Astrocyte (in vitro differentiated cells and primary cell): ENCODE measurements around the gene IMMP2L. TPM values are rescaled to one million over a fixed set of nuclear protein-coding genes. Genes with fewer than 3 reads are reported as not detected.

Experiments
- DNase-seq: peaks from one replicate; pipeline ENCODE4 v3.0.0-alpha.2; 2010; ENCODE audit warnings: low read depth
- FAIRE-seq: peaks from 2 replicates; lab custom pipeline; 2011; peaks lifted over from hg19 to GRCh38; lab: Jason Lieb, UNC
- H2AFZ ChIP-seq: 2 replicates; pipeline ENCODE4 v1.6.0; 2012; ENCODE audit warnings: low read depth, low read length, inconsistent platforms
- H3K27ac ChIP-seq: 2 replicates; pipeline ENCODE4 v1.5.1; 2011; ENCODE audit warnings: low read depth, low read length, inconsistent platforms
- H3K27me3 ChIP-seq: 2 replicates; pipeline ENCODE4 v1.6.0; 2011; ENCODE audit warnings: low read length, inconsistent platforms; ENCODE audit not compliant: insufficient read depth
- H3K36me3 ChIP-seq: 2 replicates; pipeline ENCODE4 v1.5.1; 2011; ENCODE audit warnings: low read length, inconsistent platforms; ENCODE audit not compliant: insufficient read depth
- H3K4me1 ChIP-seq: 2 replicates; pipeline ENCODE4 v1.5.1; 2011; ENCODE audit warnings: low read length, inconsistent platforms; ENCODE audit not compliant: insufficient read depth
- H3K4me2 ChIP-seq: 2 replicates; pipeline ENCODE4 v1.6.0; 2012; ENCODE audit warnings: low read length, inconsistent platforms
- H3K4me3 ChIP-seq: 2 replicates; pipeline ENCODE4 v1.5.1; 2011; ENCODE audit warnings: low read depth, mild to moderate bottlenecking, low read length, inconsistent platforms; ENCODE audit not compliant: insufficient read depth
- H3K79me2 ChIP-seq: 2 replicates; pipeline ENCODE4 v1.6.0; 2012; ENCODE audit warnings: mild to moderate bottlenecking, low read length, inconsistent platforms; ENCODE audit not compliant: insufficient read depth
- H3K9ac ChIP-seq: 2 replicates; pipeline ENCODE4 v1.6.0; 2012; ENCODE audit warnings: mild to moderate bottlenecking, low read length, inconsistent platforms
- H3K9me3 ChIP-seq: 2 replicates; pipeline ENCODE4 v1.5.1; 2012; ENCODE audit warnings: low read depth, mild to moderate bottlenecking, low read length, inconsistent platforms; ENCODE audit not compliant: insufficient read depth
- H4K20me1 ChIP-seq: 2 replicates; pipeline ENCODE4 v1.6.0; 2012; ENCODE audit warnings: low read length, inconsistent platforms; ENCODE audit not compliant: insufficient read depth
- H3K27ac Mint-ChIP-seq: one replicate; pipeline ENCODE4 v1.8.0; 2021; ENCODE audit warnings: mild to moderate bottlenecking, mixed read lengths; ENCODE audit not compliant: unreplicated experiment
- H3K27me3 Mint-ChIP-seq: one replicate; pipeline ENCODE4 v1.8.0; 2021; ENCODE audit warnings: low read depth, mixed read lengths; ENCODE audit not compliant: unreplicated experiment
- H3K36me3 Mint-ChIP-seq: one replicate; pipeline ENCODE4 v1.8.0; 2021; ENCODE audit warnings: low read depth, mixed read lengths; ENCODE audit not compliant: unreplicated experiment
- H3K4me1 Mint-ChIP-seq: one replicate; pipeline ENCODE4 v1.8.0; 2021; ENCODE audit warnings: low read depth, mixed read lengths; ENCODE audit not compliant: unreplicated experiment
- H3K4me3 Mint-ChIP-seq: one replicate; pipeline ENCODE4 v1.8.0; 2021; ENCODE audit warnings: mild to moderate bottlenecking, moderate library complexity, mixed read lengths; ENCODE audit not compliant: unreplicated experiment
- H3K9me3 Mint-ChIP-seq: one replicate; pipeline ENCODE4 v1.8.0; 2021; ENCODE audit warnings: mild to moderate bottlenecking, mixed read lengths; ENCODE audit not compliant: unreplicated experiment
- EZH2 ChIP-seq: IDR thresholded peaks from 2 replicates; pipeline ENCODE4 v1.6.1; 2012; ENCODE audit warnings: mild to moderate bottlenecking, low read length, inconsistent platforms; ENCODE audit not compliant: insufficient read depth
- total RNA-seq: library from RNA; stranded (reverse); gene quantifications from 2 replicates; pipeline ENCODE4 v1.2.1, GENCODE V29; 2021
- TF ChIP-seq, protein P1 (sequence below): IDR thresholded peaks from 2 replicates; pipeline ENCODE4 v1.5.1; 2011; ENCODE audit warnings: low read depth, mild to moderate bottlenecking, inconsistent platforms, low read length, moderate library complexity; ENCODE audit not compliant: insufficient read depth

IMMP2L gene
- total RNA-seq, 1 donor from 2014 or later: 13.8 TPM

DNA sequence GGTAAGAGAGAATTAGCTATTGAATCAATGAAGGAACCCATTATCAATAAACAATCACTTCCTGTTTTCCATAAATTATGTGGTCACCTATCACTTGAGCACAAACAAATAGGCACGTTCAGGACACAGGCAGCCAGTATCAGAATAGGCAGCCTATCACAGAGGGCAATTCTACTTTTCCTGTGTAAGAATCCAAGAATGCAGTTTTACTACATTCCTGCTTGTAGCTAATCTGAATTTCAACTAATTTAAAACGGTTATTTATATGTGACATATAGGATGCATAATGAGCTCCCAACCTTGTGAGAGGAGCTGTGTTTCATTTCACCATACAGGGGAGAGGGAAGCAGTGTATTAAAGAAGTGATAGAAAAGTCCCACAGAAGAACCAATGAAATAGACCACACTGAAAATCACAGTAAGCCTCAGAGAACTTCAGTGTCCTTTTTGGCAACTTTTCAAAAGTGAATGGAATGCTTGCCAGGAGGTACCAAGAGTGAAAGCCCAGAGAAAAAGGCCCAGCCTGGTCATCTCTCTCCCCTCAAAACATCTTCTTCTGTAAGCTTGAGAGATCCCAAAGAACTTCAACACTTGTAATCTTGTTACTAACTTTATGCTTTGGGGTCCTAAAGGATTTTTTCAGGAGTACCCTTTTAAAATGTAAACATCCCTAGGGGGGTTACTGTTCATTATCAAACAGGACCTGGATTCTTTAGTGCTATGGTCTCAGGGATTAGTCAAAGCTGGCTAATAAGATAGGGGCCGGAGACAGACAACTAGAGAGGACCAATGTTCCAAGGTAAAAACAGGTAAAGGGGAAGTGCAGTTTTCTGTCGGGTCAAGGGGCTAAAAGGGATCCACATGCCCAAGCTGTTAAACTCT, 1.3 kb downstream of the IMMP2L start:
- Histone ChIP-seq H3K4me2 (peak overlapping the region; percentile 85), H3K27me3 (no peaks in the 10 kb centered on the region), H3K4me3 (peak overlapping the region; percentile 70), H4K20me1 (no peaks in the 10 kb centered on the region), H3K36me3 (no peaks in the 10 kb centered on the region), H3K79me2 (no peaks in the 10 kb centered on the region), H3K9me3 (no peaks in the 10 kb centered on the region), H3K27ac (no peak overlapping the region), H3K4me1 (peaks cover 10% of the 10 kb centered on the region), H2AFZ (peak overlapping the region; percentile 84), H3K9ac (peak overlapping the region; percentile 86)
- Mint-ChIP-seq H3K27me3 (no peaks in the 10 kb centered on the region), H3K36me3 (no peaks in the 10 kb centered on the region), H3K4me1 (peaks cover 8% of the 10 kb centered on the region), H3K4me3 (peak overlapping the region; percentile 86), H3K27ac (peak overlapping the region; percentile 82), H3K9me3 (no peaks in the 10 kb centered on the region)
- FAIRE-seq: no peak
- DNase-seq: peak; percentile 19
- TF ChIP-seq, protein P1, sequence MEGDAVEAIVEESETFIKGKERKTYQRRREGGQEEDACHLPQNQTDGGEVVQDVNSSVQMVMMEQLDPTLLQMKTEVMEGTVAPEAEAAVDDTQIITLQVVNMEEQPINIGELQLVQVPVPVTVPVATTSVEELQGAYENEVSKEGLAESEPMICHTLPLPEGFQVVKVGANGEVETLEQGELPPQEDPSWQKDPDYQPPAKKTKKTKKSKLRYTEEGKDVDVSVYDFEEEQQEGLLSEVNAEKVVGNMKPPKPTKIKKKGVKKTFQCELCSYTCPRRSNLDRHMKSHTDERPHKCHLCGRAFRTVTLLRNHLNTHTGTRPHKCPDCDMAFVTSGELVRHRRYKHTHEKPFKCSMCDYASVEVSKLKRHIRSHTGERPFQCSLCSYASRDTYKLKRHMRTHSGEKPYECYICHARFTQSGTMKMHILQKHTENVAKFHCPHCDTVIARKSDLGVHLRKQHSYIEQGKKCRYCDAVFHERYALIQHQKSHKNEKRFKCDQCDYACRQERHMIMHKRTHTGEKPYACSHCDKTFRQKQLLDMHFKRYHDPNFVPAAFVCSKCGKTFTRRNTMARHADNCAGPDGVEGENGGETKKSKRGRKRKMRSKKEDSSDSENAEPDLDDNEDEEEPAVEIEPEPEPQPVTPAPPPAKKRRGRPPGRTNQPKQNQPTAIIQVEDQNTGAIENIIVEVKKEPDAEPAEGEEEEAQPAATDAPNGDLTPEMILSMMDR: no peak
- no peak for TF ChIP-seq EZH2

DNA sequence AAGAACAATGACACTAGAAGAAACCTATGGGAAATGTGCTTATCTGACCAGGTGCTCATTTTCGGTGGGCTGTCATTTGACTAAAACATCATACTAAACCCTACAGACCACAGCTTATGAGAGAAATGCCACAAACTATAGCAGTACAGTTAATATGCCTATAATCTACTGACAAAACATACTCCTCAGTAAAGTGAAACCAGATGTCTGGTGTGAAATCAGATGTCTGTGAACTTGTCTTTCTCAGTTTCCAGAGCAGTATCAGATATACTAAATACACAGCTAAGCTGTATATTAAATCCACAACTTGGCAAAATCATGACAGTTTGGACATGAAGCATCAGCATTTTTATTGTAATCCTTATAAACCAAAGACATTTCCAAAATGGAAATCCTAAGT, 3.3 kb downstream of the IMMP2L start:
- H2AFZ ChIP-seq: no peak overlapping the region
- H3K9me3 Mint-ChIP-seq: no peaks in the 10 kb centered on the region
- H3K4me3 ChIP-seq: no peak overlapping the region
- H4K20me1 ChIP-seq: no peaks in the 10 kb centered on the region
- peaks cover 10% of the 10 kb centered on the region for H3K4me1 ChIP-seq
- H3K27ac ChIP-seq: no peak overlapping the region
- no peaks in the 10 kb centered on the region for H3K36me3 ChIP-seq
- H3K4me2 ChIP-seq: no peak overlapping the region
- H3K79me2 ChIP-seq: no peaks in the 10 kb centered on the region
- H3K9ac ChIP-seq: no peak overlapping the region
- no peaks in the 10 kb centered on the region for H3K27me3 ChIP-seq
- no peaks in the 10 kb centered on the region for H3K27me3 Mint-ChIP-seq
- H3K36me3 Mint-ChIP-seq: peaks cover 4% of the 10 kb centered on the region
- FAIRE-seq (no peak), DNase-seq (no peak)
- H3K9me3 ChIP-seq: no peaks in the 10 kb centered on the region
- H3K27ac Mint-ChIP-seq: no peak overlapping the region
- peaks cover 8% of the 10 kb centered on the region for H3K4me1 Mint-ChIP-seq
- H3K4me3 Mint-ChIP-seq: no peak overlapping the region
- no peak for TF ChIP-seq EZH2
- TF ChIP-seq, protein P1: no peak

DNA sequence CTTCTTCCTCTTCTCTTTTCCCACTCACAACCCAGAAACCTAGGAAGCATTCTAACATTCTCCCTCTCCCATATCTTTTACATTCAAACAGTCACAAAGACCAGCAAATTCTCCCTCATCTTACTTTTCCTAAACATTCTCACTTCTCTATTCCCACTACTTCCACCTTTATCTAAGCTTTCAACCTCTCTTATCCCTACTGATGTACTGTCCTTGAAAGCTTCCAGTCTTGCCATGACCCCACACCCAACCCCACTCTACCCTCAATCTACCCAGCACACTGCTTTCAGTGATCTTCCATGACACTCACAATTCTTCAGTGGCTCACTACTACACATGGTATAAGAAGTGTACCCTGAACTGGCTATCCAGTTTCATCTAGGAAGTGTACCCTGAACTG, 5.3 kb downstream of the IMMP2L start:
- Mint-ChIP-seq H3K4me1 (peaks cover 8% of the 10 kb centered on the region), H3K4me3 (no peak overlapping the region), H3K27ac (no peak overlapping the region), H3K27me3 (no peaks in the 10 kb centered on the region), H3K36me3 (peaks cover 8% of the 10 kb centered on the region), H3K9me3 (no peaks in the 10 kb centered on the region)
- no peaks in the 10 kb centered on the region for H3K36me3 ChIP-seq
- no peak overlapping the region for H3K4me3 ChIP-seq
- H3K27ac ChIP-seq: no peak overlapping the region
- H3K9me3 ChIP-seq: no peaks in the 10 kb centered on the region
- no peak overlapping the region for H3K9ac ChIP-seq
- no peak overlapping the region for H2AFZ ChIP-seq
- DNase-seq (no peak), FAIRE-seq (no peak)
- no peak overlapping the region for H3K4me2 ChIP-seq
- H3K79me2 ChIP-seq: no peaks in the 10 kb centered on the region
- peaks cover 10% of the 10 kb centered on the region for H3K4me1 ChIP-seq
- TF ChIP-seq, protein P1: no peak
- no peak for TF ChIP-seq EZH2
- H3K27me3 ChIP-seq: no peaks in the 10 kb centered on the region
- H4K20me1 ChIP-seq: no peaks in the 10 kb centered on the region
